Prostate gland (tissue), 2 donors: ENCODE data around the gene SCAMP2. TPM values are rescaled to one million over a fixed set of nuclear protein-coding genes. Genes with fewer than 3 reads are reported as not detected.

Experiments used
- DNase-seq: peaks from one replicate; pipeline ENCODE4 v3.0.0-alpha.2; 2019; ENCODE audit warnings: low spot score
- H3K27ac ChIP-seq, 2 donors: fragments of 200-600 bp; sonication (generic); 2 replicates each; pipeline ENCODE4 v1.5.1; 2017 to 2019
- H3K27me3 ChIP-seq: fragments of 200-600 bp; sonication (generic); replicated peaks from 2 replicates; pipeline ENCODE4 v1.5.1; 2019; ENCODE audit not compliant: insufficient read depth
- H3K36me3 ChIP-seq, 2 donors: fragments of 200-600 bp; sonication (generic); 1 replicate in 1 of 2; 2 replicates in 1 of 2; pipeline versions ENCODE4 v1.5.1 to v1.8.1; 2017 to 2019
- H3K4me1 ChIP-seq: fragments of 200-600 bp; sonication (generic); replicated peaks from 2 replicates; pipeline ENCODE4 v1.5.1; 2019
- H3K4me3 ChIP-seq, 2 donors: fragments of 200-600 bp; sonication (generic); 2 replicates each; pipeline ENCODE4 v1.5.1; 2017 to 2019
- H3K9me3 ChIP-seq: fragments of 200-600 bp; sonication (generic); 2 replicates; pipeline ENCODE4 v1.5.1; 2017
- POLR2A ChIP-seq: fragments of 450-650 bp; IDR thresholded peaks from one replicate; pipeline ENCODE4 v1.6.1; 2016; ENCODE audit warnings: antibody characterized with exemption, mild to moderate bottlenecking
- POLR2AphosphoS5 ChIP-seq: sonication (generic); formaldehyde crosslinking; IDR thresholded peaks from one replicate; pipeline ENCODE4 v1.6.1; 2017; ENCODE audit warnings: antibody characterized with exemption
- WGBS: methylation state at CpG from one replicate; pipeline ENCODE4 v1.1.5; 2018; 5-methylcytosine and 5-hydroxymethylcytosine counted together
- intact Hi-C: fragments of 100-400 bp; cut with DNase I; formaldehyde crosslinking; loops from one replicate; pipeline ENCODE4 v1.14.2; 2022
- total RNA-seq, 2 donors: library from RNA; depleted of rRNA; stranded (reverse); fragments of >200 nt; gene quantifications; one replicate each; pipeline ENCODE4 v1.1.0, GENCODE V29; 2016
- TF ChIP-seq, protein P1 (sequence below), 4 experiments: fragments of 200-600 bp in 2 of 4; fragments of 450-650 bp in 2 of 4; sonication (generic) in 2 of 4; IDR thresholded peaks; 1 replicate in 3 of 4; 2 replicates in 1 of 4; pipeline ENCODE4 v1.5.1; 2016 to 2019; ENCODE audit warnings: antibody characterized with exemption in 4 of 4, mild to moderate bottlenecking in 2 of 4, moderate library complexity in 2 of 4

Gene SCAMP2
- total RNA-seq, 2 donors from 2014 or later: 101 to 103 TPM

DNA sequence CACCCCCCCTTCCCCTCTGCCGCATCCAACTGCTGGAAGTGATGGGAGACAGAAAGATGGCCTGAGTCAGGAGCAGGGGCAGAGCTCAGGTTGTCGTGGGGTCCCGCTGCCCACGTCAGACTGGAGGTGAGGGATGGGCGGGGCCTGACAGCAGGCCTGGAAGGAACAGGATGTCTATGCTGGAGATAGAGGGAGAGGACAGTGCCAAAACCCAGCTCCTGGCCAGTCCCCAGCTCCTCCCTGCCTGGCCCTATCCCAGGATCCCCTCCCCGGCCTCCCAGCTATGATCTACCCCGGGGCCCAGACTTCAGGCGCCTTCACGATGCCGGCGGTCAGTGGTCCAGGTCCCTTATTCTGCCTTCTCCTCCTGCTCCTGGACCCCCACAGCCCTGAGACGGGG is 60.6 kb downstream of the SCAMP2 start, which contains the start of gene LMAN1L:
Gene LMAN1L, plus strand, starts transcription at position 303 of the 400 bp plus-strand sequence. Its CDS starts 20 bp downstream, at position 323.
- intact Hi-C loops: no loop called here
- H3K27me3 ChIP-seq: no peaks in the 10 kb centered on the region
- H3K4me1 ChIP-seq: peaks cover 17% of the 10 kb centered on the region
- 20% methylated on average over 12 of the region's 12 CpGs for WGBS
- peak; percentile 60 for DNase-seq
- peak within 1 kb of the TSS; percentile 25 to 36 for H3K4me3 ChIP-seq
- peak within 1 kb of the TSS; percentile 91 to 92 for H3K27ac ChIP-seq
- TF ChIP-seq POLR2A (no peak), POLR2AphosphoS5 (peak; percentile 51)
- H3K36me3 ChIP-seq: no peaks in the 10 kb centered on the region
- no peaks in the 10 kb centered on the region for H3K9me3 ChIP-seq

DNA sequence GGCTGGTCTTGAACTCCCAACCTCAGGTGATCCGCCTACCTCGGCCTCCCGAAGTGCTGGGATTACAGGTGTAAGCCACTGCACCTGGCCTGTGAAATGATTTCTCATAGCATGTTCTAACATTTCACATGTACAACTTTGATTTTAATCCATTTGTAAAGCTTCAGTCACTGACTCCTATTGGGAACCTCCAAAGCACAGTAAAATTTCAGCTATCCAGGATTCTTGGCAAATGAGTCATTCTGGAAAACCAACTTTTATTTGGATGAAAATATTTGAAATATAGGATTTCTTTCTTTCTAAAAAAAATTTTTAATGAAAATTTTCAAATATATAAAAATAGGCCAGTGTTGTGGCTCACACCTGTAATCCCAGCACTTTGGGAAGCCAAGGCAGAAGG is 63.2 kb downstream of the SCAMP2 start:
- Histone ChIP-seq H3K4me1 (no peaks in the 10 kb centered on the region), H3K4me3 (no peak overlapping the region), H3K27me3 (no peaks in the 10 kb centered on the region), H3K9me3 (no peaks in the 10 kb centered on the region), H3K36me3 (no peaks in the 10 kb centered on the region), H3K27ac (no peak overlapping the region)
- intact Hi-C loops: no loop called here
- WGBS: 82% methylated on average over 3 of the region's 3 CpGs
- no peak for DNase-seq
- TF ChIP-seq POLR2AphosphoS5 (no peak), POLR2A (no peak)
- TF ChIP-seq, protein P1, sequence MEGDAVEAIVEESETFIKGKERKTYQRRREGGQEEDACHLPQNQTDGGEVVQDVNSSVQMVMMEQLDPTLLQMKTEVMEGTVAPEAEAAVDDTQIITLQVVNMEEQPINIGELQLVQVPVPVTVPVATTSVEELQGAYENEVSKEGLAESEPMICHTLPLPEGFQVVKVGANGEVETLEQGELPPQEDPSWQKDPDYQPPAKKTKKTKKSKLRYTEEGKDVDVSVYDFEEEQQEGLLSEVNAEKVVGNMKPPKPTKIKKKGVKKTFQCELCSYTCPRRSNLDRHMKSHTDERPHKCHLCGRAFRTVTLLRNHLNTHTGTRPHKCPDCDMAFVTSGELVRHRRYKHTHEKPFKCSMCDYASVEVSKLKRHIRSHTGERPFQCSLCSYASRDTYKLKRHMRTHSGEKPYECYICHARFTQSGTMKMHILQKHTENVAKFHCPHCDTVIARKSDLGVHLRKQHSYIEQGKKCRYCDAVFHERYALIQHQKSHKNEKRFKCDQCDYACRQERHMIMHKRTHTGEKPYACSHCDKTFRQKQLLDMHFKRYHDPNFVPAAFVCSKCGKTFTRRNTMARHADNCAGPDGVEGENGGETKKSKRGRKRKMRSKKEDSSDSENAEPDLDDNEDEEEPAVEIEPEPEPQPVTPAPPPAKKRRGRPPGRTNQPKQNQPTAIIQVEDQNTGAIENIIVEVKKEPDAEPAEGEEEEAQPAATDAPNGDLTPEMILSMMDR (IDR thresholded peaks at IDR 0.05): no peak

GRCh38 chr15:74809242-74809641 is 63.9 kb downstream of the SCAMP2 start:
- WGBS: 80% methylated on average over 5 of the region's 5 CpGs
- H3K9me3 ChIP-seq: no peaks in the 10 kb centered on the region

GRCh38 chr15:74808840-74809229 is 64.3 kb downstream of the SCAMP2 start:
- H3K27ac ChIP-seq: peak overlapping the region; percentile 77 to 80
- no peak for TF ChIP-seq POLR2A
- TF ChIP-seq POLR2AphosphoS5: no peak
- TF ChIP-seq, protein P1 (IDR thresholded peaks at IDR 0.05): no peak
- no peaks in the 10 kb centered on the region for H3K27me3 ChIP-seq
- H3K9me3 ChIP-seq: no peaks in the 10 kb centered on the region
- no peaks in the 10 kb centered on the region for H3K36me3 ChIP-seq
- intact Hi-C loops: no loop called here
- DNase-seq: no peak
- H3K4me3 ChIP-seq: no peak overlapping the region
- H3K4me1 ChIP-seq: no peaks in the 10 kb centered on the region
- 68% methylated on average over 4 of the region's 4 CpGs for WGBS

More at GRCh38 chr15:74809242-74809641, 63.9 kb downstream of the SCAMP2 start:
- Histone ChIP-seq H3K27me3 (no peaks in the 10 kb centered on the region), H3K36me3 (no peaks in the 10 kb centered on the region), H3K4me1 (no peaks in the 10 kb centered on the region), H3K4me3 (no peak overlapping the region), H3K27ac (no peak overlapping the region)
- TF ChIP-seq, protein P1 (IDR thresholded peaks at IDR 0.05): no peak
- TF ChIP-seq POLR2AphosphoS5 (no peak), POLR2A (no peak)
- intact Hi-C loops: no loop called here
- DNase-seq: no peak

- H3K36me3 ChIP-seq: peaks cover 0 to 4% of the 10 kb centered on the region in 2 donors
- WGBS: 62% methylated on average over 18 of the region's 18 CpGs
- no peaks in the 10 kb centered on the region for H3K27me3 ChIP-seq
- TF ChIP-seq POLR2A (no peak), POLR2AphosphoS5 (peak; percentile 75)
- intact Hi-C loops: no loop called here
- H3K27ac ChIP-seq: peak overlapping the region; percentile 77 to 80
- no peaks in the 10 kb centered on the region for H3K4me1 ChIP-seq
- H3K9me3 ChIP-seq: no peaks in the 10 kb centered on the region
- DNase-seq: peak; percentile 73
- no peak overlapping the region for H3K4me3 ChIP-seq
Measured at GRCh38 chr15:74808078-74808839, 64.9 kb downstream of the SCAMP2 start.
